ENCODE data around the gene PARD3B. TPM values are rescaled to one million over a fixed set of nuclear protein-coding genes. Genes with fewer than 3 reads are reported as not detected.

Gene PARD3B
- total RNA-seq, 1 donor from 2014 or later, result 23.8 TPM

GRCh38 chr2:205629091-205629776 is 1084.0 kb downstream of the PARD3B start:
- DNase-seq, result no peak
- H3K36me3 ChIP-seq, result no peaks in the 10 kb centered on the region
- intact Hi-C loops (cut with DNase I), result no loop called here
- no peaks in the 10 kb centered on the region for H3K27me3 ChIP-seq (ENCODE audit: low read depth)
- ATAC-seq, result no peak
- H3K4me3 ChIP-seq, result no peak overlapping the region
- H3K9me3 ChIP-seq, result no peaks in the 10 kb centered on the region
- no peak for TF ChIP-seq CTCF (IDR thresholded peaks at IDR 0.05)
- H3K27ac ChIP-seq, result no peak overlapping the region
- no peaks in the 10 kb centered on the region for H3K4me1 ChIP-seq

- H3K9me3 ChIP-seq, result no peaks in the 10 kb centered on the region
- no peak overlapping the region for H3K27ac ChIP-seq
- ATAC-seq, result no peak
- no peaks in the 10 kb centered on the region for H3K4me1 ChIP-seq
- no peak for DNase-seq
- no peak for TF ChIP-seq CTCF (IDR thresholded peaks at IDR 0.05)
- no peaks in the 10 kb centered on the region for H3K36me3 ChIP-seq
- no peak overlapping the region for H3K4me3 ChIP-seq
- intact Hi-C loops (cut with DNase I), result no loop called here
- no peaks in the 10 kb centered on the region for H3K27me3 ChIP-seq (ENCODE audit: low read depth)
Measured at GRCh38 chr2:205633994-205634393, 1088.7 kb downstream of the PARD3B start.

- Histone ChIP-seq H3K27me3 (ENCODE audit: low read depth) (no peaks in the 10 kb centered on the region), H3K9me3 (no peaks in the 10 kb centered on the region), H3K36me3 (no peaks in the 10 kb centered on the region), H3K27ac (no peak overlapping the region), H3K4me3 (no peak overlapping the region), H3K4me1 (no peaks in the 10 kb centered on the region)
- intact Hi-C loops (cut with DNase I), result no loop called here
- TF ChIP-seq CTCF (IDR thresholded peaks at IDR 0.05), result no peak
- ATAC-seq, result no peak
- DNase-seq, result no peak
Measured at GRCh38 chr2:205636549-205637319, 1091.5 kb downstream of the PARD3B start.

- H3K36me3 ChIP-seq, result no peaks in the 10 kb centered on the region
- intact Hi-C loops (cut with DNase I), result no loop called here
- no peak overlapping the region for H3K4me3 ChIP-seq
- H3K9me3 ChIP-seq, result no peaks in the 10 kb centered on the region
- H3K27ac ChIP-seq, result no peak overlapping the region
- no peaks in the 10 kb centered on the region for H3K4me1 ChIP-seq
- no peaks in the 10 kb centered on the region for H3K27me3 ChIP-seq (ENCODE audit: low read depth)
- ATAC-seq, result no peak
- no peak for DNase-seq
- TF ChIP-seq CTCF (IDR thresholded peaks at IDR 0.05), result no peak
Measured at GRCh38 chr2:205637320-205637602, 1092.0 kb downstream of the PARD3B start.

GRCh38 chr2:205637779-205638503 is 1092.7 kb downstream of the PARD3B start:
- intact Hi-C loops (cut with DNase I), result no loop called here
- no peaks in the 10 kb centered on the region for H3K9me3 ChIP-seq
- no peak for DNase-seq
- no peaks in the 10 kb centered on the region for H3K27me3 ChIP-seq (ENCODE audit: low read depth)
- H3K36me3 ChIP-seq, result no peaks in the 10 kb centered on the region
- ATAC-seq, result no peak
- no peak overlapping the region for H3K27ac ChIP-seq
- no peak for TF ChIP-seq CTCF (IDR thresholded peaks at IDR 0.05)
- peaks cover 1% of the 10 kb centered on the region for H3K4me1 ChIP-seq
- H3K4me3 ChIP-seq, result no peak overlapping the region

Data from lower lobe of right lung (tissue), 2 donors.